ENCODE data around the gene HYDIN.

HYDIN gene

DNA sequence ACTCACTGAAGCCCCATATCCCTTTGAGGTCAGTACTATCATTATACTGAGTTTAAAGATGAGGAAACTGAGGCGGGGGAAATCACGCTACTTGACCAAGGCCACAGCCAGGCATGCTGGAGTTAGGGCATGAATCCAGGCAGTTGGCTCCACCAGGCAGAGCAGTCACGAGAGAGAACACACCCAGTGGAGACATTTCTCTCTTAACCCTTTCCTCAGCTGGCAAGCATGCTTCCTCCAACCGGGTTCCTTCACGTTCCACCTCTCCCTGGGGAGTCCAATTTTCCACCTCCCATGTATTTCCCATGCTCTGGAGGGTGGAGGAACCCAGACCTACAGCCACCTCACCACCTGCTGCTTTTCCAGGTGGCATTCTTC is 462.3 kb downstream of the HYDIN start:
- no peak for FAIRE-seq
- DNase-seq (ENCODE audit: insufficient read length, low spot score): no peak
- no peak for TF ChIP-seq POU2F2 (IDR thresholded peaks at IDR 0.05; ENCODE audit: low read depth, low read length)
- TF ChIP-seq PAX5 (IDR thresholded peaks at IDR 0.05; ENCODE audit: insufficient read depth, low read length, severe bottlenecking): no peak
- no peak for TF ChIP-seq POLR2AphosphoS5 (IDR thresholded peaks at IDR 0.05; ENCODE audit: low read depth, low read length)
- no peak for TF ChIP-seq SPI1 (IDR thresholded peaks at IDR 0.05; ENCODE audit: low read depth, low read length)
- TF ChIP-seq POLR2A (IDR thresholded peaks at IDR 0.05; ENCODE audit: low read depth, low read length): no peak
- no peak for TF ChIP-seq TAF1 (IDR thresholded peaks at IDR 0.05; ENCODE audit: low read depth, low read length)

GRCh38 chr16:70767377-70768202 is 462.9 kb downstream of the HYDIN start:
- TF ChIP-seq POLR2AphosphoS5 (IDR thresholded peaks at IDR 0.05; ENCODE audit: low read depth, low read length): no peak
- TF ChIP-seq SPI1 (IDR thresholded peaks at IDR 0.05; ENCODE audit: low read depth, low read length): no peak
- no peak for TF ChIP-seq POU2F2 (IDR thresholded peaks at IDR 0.05; ENCODE audit: low read depth, low read length)
- TF ChIP-seq POLR2A (IDR thresholded peaks at IDR 0.05; ENCODE audit: low read depth, low read length): no peak
- TF ChIP-seq TAF1 (IDR thresholded peaks at IDR 0.05; ENCODE audit: low read depth, low read length): no peak
- TF ChIP-seq PAX5 (IDR thresholded peaks at IDR 0.05; ENCODE audit: insufficient read depth, low read length, severe bottlenecking): no peak
- no peak for FAIRE-seq
- no peak for DNase-seq (ENCODE audit: insufficient read length, low spot score)

DNA sequence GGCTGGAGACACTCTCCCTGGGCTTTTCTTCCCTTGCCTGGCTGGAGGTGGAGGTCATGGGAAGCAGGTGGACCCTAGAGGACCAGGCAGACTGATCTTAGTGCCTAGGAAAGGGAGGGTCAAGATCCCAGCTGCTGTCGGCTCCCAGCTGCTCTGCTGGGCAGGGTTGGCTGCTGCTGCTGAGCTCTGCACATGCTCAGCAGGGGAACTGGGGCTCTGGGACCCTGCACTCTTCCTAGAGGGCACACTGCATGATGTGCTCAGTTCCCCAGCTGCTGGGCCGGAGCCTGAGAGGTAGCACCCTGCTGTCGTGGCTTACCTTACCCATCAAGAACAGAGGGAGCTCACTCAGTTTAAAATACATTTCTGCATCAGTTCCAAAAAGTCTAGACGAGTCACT is 463.9 kb downstream of the HYDIN start:
- TF ChIP-seq POLR2A (IDR thresholded peaks at IDR 0.05; ENCODE audit: low read depth, low read length) (no peak), POLR2AphosphoS5 (IDR thresholded peaks at IDR 0.05; ENCODE audit: low read depth, low read length) (no peak), PAX5 (IDR thresholded peaks at IDR 0.05; ENCODE audit: insufficient read depth, low read length, severe bottlenecking) (no peak), POU2F2 (IDR thresholded peaks at IDR 0.05; ENCODE audit: low read depth, low read length) (no peak), TAF1 (IDR thresholded peaks at IDR 0.05; ENCODE audit: low read depth, low read length) (no peak), SPI1 (IDR thresholded peaks at IDR 0.05; ENCODE audit: low read depth, low read length) (no peak)
- FAIRE-seq (no peak), DNase-seq (ENCODE audit: insufficient read length, low spot score) (no peak)

GRCh38 chr16:70766176-70766575 is 464.3 kb downstream of the HYDIN start:
- TF ChIP-seq POLR2A (IDR thresholded peaks at IDR 0.05; ENCODE audit: low read depth, low read length) (no peak), POU2F2 (IDR thresholded peaks at IDR 0.05; ENCODE audit: low read depth, low read length) (no peak)
- DNase-seq (ENCODE audit: insufficient read length, low spot score) (no peak), FAIRE-seq (no peak)

GRCh38 chr16:70765491-70765890 is 465.0 kb downstream of the HYDIN start:
- no peak for FAIRE-seq
- no peak for DNase-seq (ENCODE audit: insufficient read length, low spot score)
- no peak for TF ChIP-seq POLR2AphosphoS5 (IDR thresholded peaks at IDR 0.05; ENCODE audit: low read depth, low read length)
- no peak for TF ChIP-seq POU2F2 (IDR thresholded peaks at IDR 0.05; ENCODE audit: low read depth, low read length)
- TF ChIP-seq POLR2A (IDR thresholded peaks at IDR 0.05; ENCODE audit: low read depth, low read length): no peak

- no peak for FAIRE-seq
- no peak for DNase-seq (ENCODE audit: insufficient read length, low spot score)
- no peak for TF ChIP-seq POU2F2 (IDR thresholded peaks at IDR 0.05; ENCODE audit: low read depth, low read length)
- no peak for TF ChIP-seq PAX5 (IDR thresholded peaks at IDR 0.05; ENCODE audit: insufficient read depth, low read length, severe bottlenecking)
- no peak for TF ChIP-seq POLR2AphosphoS5 (IDR thresholded peaks at IDR 0.05; ENCODE audit: low read depth, low read length)
- TF ChIP-seq SPI1 (IDR thresholded peaks at IDR 0.05; ENCODE audit: low read depth, low read length): no peak
- no peak for TF ChIP-seq TAF1 (IDR thresholded peaks at IDR 0.05; ENCODE audit: low read depth, low read length)
- TF ChIP-seq POLR2A (IDR thresholded peaks at IDR 0.05; ENCODE audit: low read depth, low read length): no peak
These were observed 465.9 kb downstream of the HYDIN start for GRCh38 chr16:70764632-70765031.

DNA sequence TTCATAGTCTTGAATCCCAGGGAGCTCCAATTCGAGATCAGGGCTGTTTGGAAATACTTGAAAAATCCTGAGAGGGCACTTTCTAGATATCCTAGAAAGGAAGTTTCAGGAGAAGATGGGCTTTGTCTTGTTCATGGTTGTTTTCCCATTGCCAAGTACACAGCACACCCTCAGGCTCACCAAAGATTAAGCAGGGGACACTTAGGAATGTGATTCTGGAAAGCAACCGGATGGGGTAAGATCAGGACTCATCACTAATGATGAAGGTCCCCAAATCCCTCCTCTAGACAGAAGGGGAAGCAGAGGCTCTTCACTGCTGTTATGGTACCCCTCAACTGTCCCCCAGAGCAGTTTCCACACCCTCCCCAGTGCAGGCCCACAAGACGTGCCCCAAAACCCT is 470.3 kb downstream of the HYDIN start:
- FAIRE-seq (no peak), DNase-seq (ENCODE audit: insufficient read length, low spot score) (no peak)
- no peak for TF ChIP-seq PAX5 (IDR thresholded peaks at IDR 0.05; ENCODE audit: insufficient read depth, low read length, severe bottlenecking)
- TF ChIP-seq SPI1 (IDR thresholded peaks at IDR 0.05; ENCODE audit: low read depth, low read length): no peak
- no peak for TF ChIP-seq POLR2A (IDR thresholded peaks at IDR 0.05; ENCODE audit: low read depth, low read length)
- no peak for TF ChIP-seq TAF1 (IDR thresholded peaks at IDR 0.05; ENCODE audit: low read depth, low read length)
- no peak for TF ChIP-seq POU2F2 (IDR thresholded peaks at IDR 0.05; ENCODE audit: low read depth, low read length)
- no peak for TF ChIP-seq POLR2AphosphoS5 (IDR thresholded peaks at IDR 0.05; ENCODE audit: low read depth, low read length)

- no peak for DNase-seq (ENCODE audit: insufficient read length, low spot score)
- no peak for TF ChIP-seq PAX5 (IDR thresholded peaks at IDR 0.05; ENCODE audit: insufficient read depth, low read length, severe bottlenecking)
- no peak for TF ChIP-seq POLR2AphosphoS5 (IDR thresholded peaks at IDR 0.05; ENCODE audit: low read depth, low read length)
- TF ChIP-seq SPI1 (IDR thresholded peaks at IDR 0.05; ENCODE audit: low read depth, low read length): no peak
- no peak for TF ChIP-seq TAF1 (IDR thresholded peaks at IDR 0.05; ENCODE audit: low read depth, low read length)
- no peak for TF ChIP-seq POU2F2 (IDR thresholded peaks at IDR 0.05; ENCODE audit: low read depth, low read length)
- no peak for TF ChIP-seq POLR2A (IDR thresholded peaks at IDR 0.05; ENCODE audit: low read depth, low read length)
- no peak for FAIRE-seq
These were observed 470.9 kb downstream of the HYDIN start for GRCh38 chr16:70759666-70760065.

- no peak for DNase-seq (ENCODE audit: insufficient read length, low spot score)
- no peak for TF ChIP-seq POLR2A (IDR thresholded peaks at IDR 0.05; ENCODE audit: low read depth, low read length)
- no peak for TF ChIP-seq PAX5 (IDR thresholded peaks at IDR 0.05; ENCODE audit: insufficient read depth, low read length, severe bottlenecking)
- no peak for TF ChIP-seq POU2F2 (IDR thresholded peaks at IDR 0.05; ENCODE audit: low read depth, low read length)
- TF ChIP-seq SPI1 (IDR thresholded peaks at IDR 0.05; ENCODE audit: low read depth, low read length): no peak
- FAIRE-seq: no peak
These were observed 471.7 kb downstream of the HYDIN start for GRCh38 chr16:70758786-70759185.

All from GM12891 (cell line).